SK-N-MC (cell line): ENCODE data around the gene ARHGEF28.

Experiments
- DNase-seq: peaks from one replicate; pipeline ENCODE4 v3.0.0-alpha.2; 2011; ENCODE audit warnings: low read depth, low spot score
- H3K27ac ChIP-seq: fragments of 200-600 bp; sonication (generic); 2 replicates; pipeline ENCODE4 v1.5.1; 2016; ENCODE audit warnings: mixed run types
- H3K36me3 ChIP-seq: fragments of 200-600 bp; sonication (generic); 2 replicates; pipeline ENCODE4 v1.6.1; 2017; ENCODE audit warnings: antibody characterized with exemption, low read length, mixed read lengths; ENCODE audit not compliant: insufficient read depth
- H3K4me3 ChIP-seq: fragments of 200-600 bp; sonication (generic); 2 replicates; pipeline ENCODE4 v1.5.1; 2016
- H3K9ac ChIP-seq: fragments of 200-600 bp; sonication (generic); 2 replicates; pipeline ENCODE4 v1.8.0; 2017; ENCODE audit warnings: mixed run types, mixed read lengths; ENCODE audit not compliant: insufficient read length
- H3K9me3 ChIP-seq: fragments of 200-600 bp; sonication (generic); 2 replicates; pipeline ENCODE4 v1.6.1; 2017; ENCODE audit warnings: low read depth, mild to moderate bottlenecking, antibody characterized with exemption, low read length, moderate library complexity, mixed read lengths
- EZH2 ChIP-seq: fragments of 200-600 bp; sonication (generic); IDR thresholded peaks from one replicate; pipeline ENCODE4 v1.6.1; 2017; ENCODE audit warnings: antibody characterized with exemption
- FOXP2 ChIP-seq: optimal IDR thresholded peaks from 2 replicates; pipeline ENCODE3; 2011; ENCODE audit warnings: mild to moderate bottlenecking, moderate library complexity; ENCODE audit not compliant: insufficient read depth; ENCODE audit errors: extremely low read length, control extremely low read depth
- POLR2AphosphoS5 ChIP-seq: IDR thresholded peaks from 2 replicates; pipeline ENCODE4 v1.6.1; 2012; ENCODE audit warnings: mild to moderate bottlenecking, low read depth, low read length, borderline replicate concordance

The ARHGEF28 gene

DNA sequence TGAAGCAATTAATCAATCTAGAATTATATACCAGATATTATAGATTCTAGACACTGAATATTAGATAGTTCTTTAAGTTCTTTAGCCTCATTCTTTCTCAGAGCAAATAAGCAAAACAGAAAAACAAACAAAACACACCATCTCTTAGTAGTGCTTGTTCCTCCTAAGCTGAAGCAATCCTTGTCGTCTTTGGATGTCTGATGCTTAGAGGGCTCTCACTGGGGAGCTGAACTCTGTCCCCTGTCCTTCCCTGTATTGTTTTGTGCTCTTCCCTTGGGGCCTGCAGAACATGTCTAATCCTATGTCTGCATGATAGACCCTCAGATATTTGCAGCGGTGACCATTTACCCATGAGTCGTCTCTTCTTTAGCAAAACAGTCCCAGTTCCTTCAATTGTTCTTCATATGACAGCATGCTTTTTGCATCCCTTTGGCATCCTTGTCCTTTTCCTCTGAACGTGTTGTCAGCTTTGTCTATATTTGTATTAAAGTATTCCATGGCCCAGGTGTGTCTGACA, 114.3 kb downstream of the ARHGEF28 start:
- no peaks in the 10 kb centered on the region for H3K36me3 ChIP-seq
- H3K9me3 ChIP-seq, result no peaks in the 10 kb centered on the region
- H3K27ac ChIP-seq, result no peak overlapping the region
- no peak for DNase-seq
- H3K9ac ChIP-seq, result no peak overlapping the region
- no peak for TF ChIP-seq POLR2AphosphoS5
- TF ChIP-seq FOXP2, result no peak
- TF ChIP-seq EZH2, result no peak
- H3K4me3 ChIP-seq, result no peak overlapping the region

DNA sequence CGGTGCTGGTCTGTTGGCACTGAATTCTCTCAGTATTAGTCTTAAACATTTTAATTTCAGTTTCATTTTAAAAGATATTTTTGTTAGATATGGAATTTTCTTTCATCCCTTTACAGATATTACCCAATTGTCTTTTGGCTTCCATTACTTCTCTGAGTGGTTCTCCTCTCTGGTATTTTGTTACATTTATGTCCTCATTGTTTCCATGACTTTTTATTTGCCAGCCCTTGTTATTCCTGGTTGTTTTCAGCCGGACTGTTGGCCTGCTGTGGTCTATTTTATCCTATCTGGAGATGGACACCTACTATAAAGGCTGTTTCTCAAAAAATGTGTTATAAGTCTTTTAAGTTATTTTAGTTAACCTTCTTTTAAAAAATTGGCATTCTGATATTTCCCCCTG, 117.2 kb downstream of the ARHGEF28 start:
- no peaks in the 10 kb centered on the region for H3K9me3 ChIP-seq
- TF ChIP-seq FOXP2 (no peak), EZH2 (no peak), POLR2AphosphoS5 (no peak)
- DNase-seq, result no peak
- no peak overlapping the region for H3K4me3 ChIP-seq
- no peak overlapping the region for H3K9ac ChIP-seq
- H3K27ac ChIP-seq, result no peak overlapping the region
- no peaks in the 10 kb centered on the region for H3K36me3 ChIP-seq

DNA sequence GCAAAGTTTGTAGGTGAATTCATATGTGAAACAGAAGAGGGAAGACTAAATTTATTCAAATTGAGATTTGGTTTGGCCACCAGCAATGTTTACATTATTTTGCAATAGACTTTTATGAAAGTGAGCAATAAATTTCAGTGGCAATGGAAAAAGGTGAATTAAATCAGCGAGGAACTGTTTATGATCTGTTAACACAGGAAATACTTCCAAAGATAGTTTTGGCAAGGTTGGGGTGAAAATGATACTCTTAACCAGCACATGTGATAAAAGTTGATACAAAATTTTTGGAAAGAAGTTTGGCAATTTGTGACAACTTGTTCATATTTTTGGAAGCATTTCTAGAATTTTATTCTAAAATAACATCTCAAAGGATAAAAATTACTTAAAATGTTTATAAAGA, 119.8 kb downstream of the ARHGEF28 start:
- H3K9me3 ChIP-seq, result no peaks in the 10 kb centered on the region
- H3K27ac ChIP-seq, result no peak overlapping the region
- no peak overlapping the region for H3K4me3 ChIP-seq
- no peak overlapping the region for H3K9ac ChIP-seq
- TF ChIP-seq POLR2AphosphoS5, result no peak
- DNase-seq, result no peak
- H3K36me3 ChIP-seq, result no peaks in the 10 kb centered on the region

DNA sequence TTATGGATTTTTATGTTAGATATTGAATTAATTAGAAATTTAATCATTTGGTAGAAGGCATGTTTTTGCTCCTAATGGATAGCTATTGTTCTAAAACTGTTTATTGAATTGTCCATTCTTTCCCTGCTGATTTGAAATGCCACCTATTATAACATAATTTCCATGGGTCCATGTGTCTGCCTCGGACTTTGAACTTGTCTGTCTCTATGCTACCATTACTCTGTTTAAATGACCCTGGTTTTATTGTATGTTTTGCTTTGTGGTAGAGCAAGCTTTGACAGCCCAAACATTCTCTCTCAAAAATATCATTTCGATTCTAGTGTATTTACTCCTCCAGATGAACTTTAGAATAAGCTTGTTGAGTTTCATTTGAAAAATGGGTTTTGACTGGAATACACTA, 120.6 kb downstream of the ARHGEF28 start:
- Histone ChIP-seq H3K4me3 (no peak overlapping the region), H3K27ac (no peak overlapping the region), H3K9ac (no peak overlapping the region), H3K9me3 (no peaks in the 10 kb centered on the region), H3K36me3 (no peaks in the 10 kb centered on the region)
- no peak for DNase-seq
- TF ChIP-seq FOXP2 (no peak), EZH2 (no peak), POLR2AphosphoS5 (no peak)

DNA sequence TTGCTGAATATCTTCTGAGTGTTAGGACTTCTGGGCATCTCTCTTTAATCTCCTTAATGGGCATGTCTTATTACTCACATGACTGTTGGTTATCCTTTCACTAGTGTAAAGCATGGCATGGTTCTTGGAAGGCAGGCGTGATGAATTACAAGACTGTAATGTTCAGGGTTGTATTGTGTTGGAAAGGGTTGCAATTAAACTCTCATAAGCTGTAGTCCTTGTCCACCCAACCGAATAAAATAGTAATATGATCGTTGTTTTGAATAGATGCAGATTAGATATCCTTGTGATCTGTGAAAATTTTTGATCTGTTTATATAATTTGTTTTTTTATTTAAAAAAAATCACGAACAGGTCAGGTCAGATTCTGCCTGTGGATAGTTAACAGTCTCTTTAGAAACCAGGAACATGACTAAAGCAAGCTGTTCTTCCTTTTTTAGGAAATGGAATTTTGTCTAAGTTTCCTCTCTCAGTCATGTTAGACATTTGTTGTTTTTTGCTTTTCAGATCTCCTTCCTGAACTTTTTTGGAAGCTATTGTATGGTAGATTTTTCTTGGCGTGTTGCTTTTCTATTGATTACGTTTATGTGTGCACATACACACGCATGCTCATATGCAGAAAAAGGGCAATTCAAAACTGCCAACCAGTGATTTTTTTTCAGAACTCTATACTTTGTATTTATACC, 121.8 kb downstream of the ARHGEF28 start:
- H3K36me3 ChIP-seq, result no peaks in the 10 kb centered on the region
- no peak overlapping the region for H3K27ac ChIP-seq
- no peaks in the 10 kb centered on the region for H3K9me3 ChIP-seq
- no peak for TF ChIP-seq EZH2
- no peak for DNase-seq
- no peak overlapping the region for H3K9ac ChIP-seq
- no peak overlapping the region for H3K4me3 ChIP-seq

DNA sequence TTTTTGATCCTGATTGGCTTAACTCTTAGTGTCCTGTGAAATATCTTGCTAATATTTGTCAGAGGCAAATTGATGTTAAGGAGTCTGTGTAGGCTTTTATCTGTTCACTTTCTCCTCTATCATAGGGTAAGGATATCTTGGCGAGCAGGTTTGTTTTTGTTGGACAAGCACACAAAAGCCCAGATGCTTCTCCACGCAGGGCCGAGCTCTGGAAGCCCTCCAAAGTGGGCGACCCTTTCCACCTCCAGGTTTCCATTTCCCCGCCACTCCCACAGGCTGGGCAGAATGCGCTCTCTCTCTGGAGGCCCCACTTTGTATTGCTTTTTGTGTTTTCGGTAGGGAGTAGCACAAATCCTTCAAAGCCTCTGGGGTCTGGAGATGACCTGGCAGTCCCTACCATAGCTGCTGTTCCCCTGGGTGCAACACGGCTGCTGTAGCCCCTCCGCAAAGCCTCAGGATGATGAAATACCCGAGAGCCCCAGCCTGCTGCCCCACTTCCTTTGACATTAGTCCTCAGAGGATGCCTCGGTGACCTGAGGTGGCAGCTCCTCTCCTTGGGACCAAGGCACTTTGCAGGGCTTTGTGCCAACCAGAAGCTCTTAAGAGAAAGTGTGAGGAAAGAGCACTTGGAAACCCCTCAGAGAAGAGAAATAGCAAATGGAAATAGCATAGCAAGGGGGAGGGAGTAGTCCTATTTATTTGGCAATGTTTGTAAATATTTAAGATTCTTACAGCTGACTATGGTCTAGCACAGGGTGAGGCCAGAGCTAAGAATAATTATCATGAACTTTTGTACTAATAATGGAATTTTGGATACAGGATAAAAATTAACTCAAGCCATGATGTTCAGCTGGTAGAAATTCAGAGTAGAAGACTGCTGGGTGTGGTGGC, 122.8 kb downstream of the ARHGEF28 start:
- H3K36me3 ChIP-seq, result no peaks in the 10 kb centered on the region
- H3K9ac ChIP-seq, result no peak overlapping the region
- no peak for DNase-seq
- no peak for TF ChIP-seq EZH2
- TF ChIP-seq FOXP2, result no peak
- no peak for TF ChIP-seq POLR2AphosphoS5
- H3K9me3 ChIP-seq, result no peaks in the 10 kb centered on the region
- no peak overlapping the region for H3K4me3 ChIP-seq
- no peak overlapping the region for H3K27ac ChIP-seq

DNA sequence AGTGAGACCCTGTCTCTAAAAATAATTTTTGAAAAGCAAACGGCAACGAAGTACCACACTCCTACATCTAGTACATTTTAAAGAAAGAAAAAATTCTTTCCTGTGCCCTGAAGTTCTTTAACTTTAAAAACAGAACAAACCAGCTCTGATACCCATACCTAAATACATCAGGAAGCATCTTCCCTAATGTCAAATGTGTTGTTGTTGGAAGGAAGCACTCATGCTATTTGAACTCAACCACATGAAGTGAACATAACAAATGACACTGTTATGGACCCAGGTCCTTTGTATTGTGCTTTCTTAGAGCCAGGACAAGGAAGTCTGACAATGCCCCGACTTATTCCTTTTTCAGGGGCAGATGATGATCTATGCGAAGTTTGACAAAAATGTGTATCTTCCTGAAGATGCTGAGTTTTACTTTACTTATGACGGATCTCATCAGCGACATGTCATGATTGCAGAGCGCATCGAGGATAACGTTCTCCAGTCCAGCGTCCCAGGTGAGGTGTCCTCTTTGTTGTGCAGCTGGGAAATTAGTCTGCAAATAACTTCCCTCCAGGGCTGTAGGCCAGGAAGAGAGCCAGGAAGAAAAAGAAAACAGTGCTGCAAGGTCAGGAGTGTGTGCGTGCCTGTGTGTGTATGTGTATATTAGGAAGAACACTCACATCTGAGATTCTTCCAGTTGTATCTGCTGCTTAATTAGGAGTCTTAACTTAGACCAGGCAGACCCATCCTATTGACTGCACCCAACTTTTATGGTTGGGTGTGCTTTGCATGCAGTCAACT, 123.7 kb downstream of the ARHGEF28 start:
- H3K4me3 ChIP-seq, result no peak overlapping the region
- H3K9ac ChIP-seq, result no peak overlapping the region
- no peak overlapping the region for H3K27ac ChIP-seq
- no peak for DNase-seq
- H3K36me3 ChIP-seq, result no peaks in the 10 kb centered on the region
- TF ChIP-seq FOXP2 (no peak), POLR2AphosphoS5 (no peak), EZH2 (no peak)
- no peaks in the 10 kb centered on the region for H3K9me3 ChIP-seq

DNA sequence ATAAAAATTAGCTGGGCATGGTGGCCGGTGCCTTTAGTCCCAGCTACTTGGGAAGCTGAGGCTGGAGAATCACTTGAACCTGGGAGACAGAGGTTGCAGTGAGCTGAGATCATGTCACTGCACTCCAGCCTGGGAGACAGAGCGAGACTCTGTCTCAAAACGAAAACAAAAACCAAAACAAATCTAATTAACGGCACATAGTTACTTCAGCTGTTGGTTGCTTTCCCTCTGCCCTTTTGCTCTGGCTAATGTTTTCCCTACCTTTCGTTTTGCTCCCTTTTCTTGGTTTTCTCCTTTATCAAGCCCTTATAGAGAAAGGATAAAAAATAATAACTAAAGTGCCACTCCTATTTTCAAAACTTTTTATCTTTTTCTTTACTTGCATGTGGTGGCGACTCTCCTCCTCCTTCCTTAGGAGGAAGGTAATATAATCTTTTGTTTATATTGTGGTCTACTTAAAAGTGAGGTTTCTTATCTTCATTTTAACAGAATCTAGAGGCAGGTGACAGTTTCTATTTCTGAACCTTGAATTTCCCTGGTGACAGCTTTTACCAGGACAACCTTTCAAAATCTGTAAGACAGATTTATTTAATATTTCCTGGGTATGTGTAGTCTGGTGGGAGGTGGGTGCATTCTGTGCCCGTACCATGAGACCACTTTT, 125.4 kb downstream of the ARHGEF28 start:
- H3K9ac ChIP-seq, result no peak overlapping the region
- TF ChIP-seq EZH2, result no peak
- TF ChIP-seq POLR2AphosphoS5, result no peak
- TF ChIP-seq FOXP2, result no peak
- no peaks in the 10 kb centered on the region for H3K9me3 ChIP-seq
- no peaks in the 10 kb centered on the region for H3K36me3 ChIP-seq
- no peak for DNase-seq
- H3K4me3 ChIP-seq, result no peak overlapping the region
- H3K27ac ChIP-seq, result no peak overlapping the region
